HG02970 (cell line): ENCODE results near the gene ACVR1.

Experiments
- ATAC-seq: cut with Tn5 transposase; IDR thresholded peaks from one replicate; pipeline ENCODE4 v1.9.1; 2021; ENCODE audit warnings: mild to moderate bottlenecking, moderate library complexity, moderate number of reproducible peaks; ENCODE audit not compliant: unreplicated experiment, low FRiP score

Gene ACVR1

DNA sequence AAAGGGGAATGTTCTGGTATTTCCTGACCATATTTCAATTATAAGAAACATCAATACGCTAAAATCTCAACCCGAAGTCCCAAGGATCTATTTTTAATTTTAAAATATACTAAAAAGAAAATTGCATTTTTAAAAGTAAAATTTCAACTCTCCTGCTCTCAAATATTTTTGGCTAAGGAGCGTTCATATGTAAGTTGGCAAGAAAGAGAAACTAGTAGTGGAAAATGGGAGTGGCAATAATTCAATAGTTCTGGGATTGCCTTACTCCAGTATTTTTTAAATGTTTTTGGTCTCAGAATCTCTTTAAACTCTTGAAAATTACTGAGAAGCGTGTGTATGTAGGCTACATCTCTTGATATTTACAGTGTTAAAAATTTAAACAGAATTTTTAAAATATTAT is 72.7 kb downstream of the ACVR1 start:
- no peak for ATAC-seq

DNA sequence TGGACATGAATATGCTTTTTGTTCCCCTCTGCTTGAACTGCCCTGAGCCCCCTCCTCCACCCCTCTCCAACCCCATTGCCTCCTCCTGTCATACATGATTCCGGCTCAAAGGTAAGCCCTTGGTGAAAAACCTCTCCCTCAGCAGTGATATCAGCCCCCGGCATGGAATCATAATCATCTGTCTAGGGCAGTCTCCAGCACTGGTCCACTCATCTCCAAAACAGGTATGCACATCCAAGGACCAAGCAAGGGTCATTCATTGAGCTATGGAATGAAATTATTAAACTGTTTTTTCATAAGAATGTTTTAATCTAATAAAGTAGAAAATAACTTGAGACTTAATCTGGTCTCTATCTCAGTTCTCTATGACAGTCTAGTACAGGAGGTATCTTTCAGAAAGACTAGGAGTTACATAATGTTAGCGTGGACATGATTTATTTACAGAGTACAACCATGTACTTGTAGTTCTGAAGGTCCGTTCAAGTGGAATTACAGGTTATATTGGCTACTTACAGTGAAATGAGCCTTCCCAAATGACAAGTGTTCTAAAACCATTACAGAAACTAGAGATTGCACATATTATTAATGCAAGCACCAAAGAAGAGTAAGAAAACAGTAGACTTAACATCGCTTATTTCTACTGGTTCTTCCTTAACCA is 75.2 kb downstream of the ACVR1 start:
- no peak for ATAC-seq

GRCh38 chr2:157793053-157793612 is 83.0 kb downstream of the ACVR1 start:
- ATAC-seq: no peak

DNA sequence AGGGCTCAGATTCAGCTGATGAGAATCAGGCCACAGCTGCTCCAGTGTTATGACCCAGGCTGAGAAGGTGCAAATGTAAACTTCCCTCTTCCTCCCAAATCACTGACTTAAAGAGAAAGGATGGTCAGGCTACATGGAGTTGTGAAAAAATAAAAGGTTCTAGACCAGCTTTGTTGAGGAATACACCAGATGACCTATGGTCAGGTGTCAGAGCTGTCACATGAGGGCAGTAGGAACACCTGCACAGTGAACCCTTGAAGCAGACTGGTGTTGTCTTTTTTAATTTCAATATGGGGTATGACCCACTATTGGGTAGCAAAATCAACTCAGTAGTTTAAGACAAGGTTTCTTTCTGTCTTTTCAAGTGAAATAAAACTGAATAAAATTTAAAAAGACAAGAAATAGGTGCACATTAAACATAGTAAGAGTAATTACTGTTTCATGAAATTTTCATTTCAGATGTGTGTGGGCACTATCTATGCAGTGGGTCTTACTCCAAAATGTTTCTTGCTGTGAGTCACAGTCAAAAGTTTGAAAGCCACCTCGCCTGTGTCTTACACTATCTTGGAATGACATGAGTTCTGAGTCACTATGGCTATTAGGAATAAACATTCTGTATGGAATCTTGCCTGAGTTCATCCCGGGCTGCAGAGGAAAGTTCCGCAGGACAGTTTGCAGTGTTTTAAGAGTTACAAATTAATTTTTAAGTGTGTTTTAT is 83.6 kb downstream of the ACVR1 start:
- no peak for ATAC-seq

DNA sequence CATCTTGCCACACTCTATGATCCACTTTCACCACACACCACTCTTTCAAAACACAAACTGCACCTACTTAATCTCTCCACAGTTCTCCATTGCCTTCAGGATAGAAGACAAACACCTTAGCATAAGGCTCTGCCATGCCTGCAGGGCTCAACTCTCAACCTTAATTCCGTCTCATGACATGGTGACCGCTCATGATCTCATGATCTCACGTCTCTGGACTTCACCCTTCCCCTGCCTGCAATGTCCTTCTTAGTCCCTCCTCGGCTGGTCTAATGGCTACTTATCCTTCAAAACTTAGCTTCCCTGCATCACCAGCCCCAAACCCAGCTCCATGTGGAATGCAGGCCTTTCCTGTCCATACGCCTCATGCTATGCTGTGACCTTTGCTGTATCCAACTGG is 85.3 kb downstream of the ACVR1 start:
- no peak for ATAC-seq

DNA sequence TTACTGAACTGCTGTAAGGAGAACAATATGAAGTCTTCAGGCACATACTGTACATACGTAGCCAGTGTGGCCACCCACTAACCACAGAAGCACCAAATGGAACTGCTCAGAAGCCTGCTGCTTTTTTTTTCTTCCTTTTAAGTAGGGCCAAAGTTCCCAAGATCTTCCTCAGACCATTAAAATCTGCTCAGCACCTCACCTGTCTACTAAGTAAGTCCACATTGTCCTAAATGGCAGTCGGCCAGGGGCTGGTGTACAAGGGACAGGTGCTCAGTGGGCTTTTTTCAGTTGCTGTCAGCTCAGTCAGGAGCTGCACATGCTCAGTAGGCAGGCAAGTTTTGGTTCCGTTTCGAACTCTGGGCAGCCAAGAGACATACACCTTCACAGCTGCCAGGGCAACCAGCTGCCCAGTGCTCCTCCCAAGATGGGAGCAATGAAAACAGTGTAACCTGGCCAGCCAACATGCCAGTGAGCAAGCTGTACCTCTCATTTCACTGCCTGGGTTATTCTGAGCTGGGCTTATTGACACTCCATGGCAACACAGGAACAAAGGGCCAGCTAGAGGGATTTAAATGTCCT is 86.1 kb downstream of the ACVR1 start:
- ATAC-seq: no peak

- no peak for ATAC-seq
Measured at GRCh38 chr2:157789256-157789655, 86.9 kb downstream of the ACVR1 start.

GRCh38 chr2:157788201-157788600 is 87.9 kb downstream of the ACVR1 start:
- no peak for ATAC-seq

DNA sequence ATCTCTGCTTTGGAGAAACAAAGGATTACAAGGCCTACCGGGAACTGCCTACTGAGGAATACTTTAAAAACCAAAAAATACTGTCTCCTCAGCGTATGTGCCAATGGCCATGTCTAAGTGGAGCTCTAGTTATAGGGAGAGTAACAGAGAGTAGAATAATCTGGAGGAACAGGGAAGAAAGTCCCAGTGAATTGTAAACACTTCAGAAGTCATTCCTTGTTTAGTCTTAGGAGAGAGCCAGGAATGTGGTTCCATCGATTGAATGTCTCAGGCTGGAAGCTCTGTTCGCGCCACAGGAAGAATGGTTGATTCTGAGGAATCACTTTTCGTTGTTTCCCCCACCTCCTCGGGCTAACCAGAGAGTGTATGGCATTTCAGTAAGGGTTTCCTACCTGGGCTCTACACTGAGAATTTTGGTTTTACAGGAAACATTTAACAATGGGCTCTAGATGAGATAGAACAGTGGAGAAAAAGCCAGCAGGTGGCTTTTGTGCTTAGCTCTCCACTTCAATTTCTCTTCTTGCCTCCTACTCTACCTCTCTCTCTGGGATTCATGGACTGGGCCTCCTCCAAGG is 88.7 kb downstream of the ACVR1 start:
- no peak for ATAC-seq

DNA sequence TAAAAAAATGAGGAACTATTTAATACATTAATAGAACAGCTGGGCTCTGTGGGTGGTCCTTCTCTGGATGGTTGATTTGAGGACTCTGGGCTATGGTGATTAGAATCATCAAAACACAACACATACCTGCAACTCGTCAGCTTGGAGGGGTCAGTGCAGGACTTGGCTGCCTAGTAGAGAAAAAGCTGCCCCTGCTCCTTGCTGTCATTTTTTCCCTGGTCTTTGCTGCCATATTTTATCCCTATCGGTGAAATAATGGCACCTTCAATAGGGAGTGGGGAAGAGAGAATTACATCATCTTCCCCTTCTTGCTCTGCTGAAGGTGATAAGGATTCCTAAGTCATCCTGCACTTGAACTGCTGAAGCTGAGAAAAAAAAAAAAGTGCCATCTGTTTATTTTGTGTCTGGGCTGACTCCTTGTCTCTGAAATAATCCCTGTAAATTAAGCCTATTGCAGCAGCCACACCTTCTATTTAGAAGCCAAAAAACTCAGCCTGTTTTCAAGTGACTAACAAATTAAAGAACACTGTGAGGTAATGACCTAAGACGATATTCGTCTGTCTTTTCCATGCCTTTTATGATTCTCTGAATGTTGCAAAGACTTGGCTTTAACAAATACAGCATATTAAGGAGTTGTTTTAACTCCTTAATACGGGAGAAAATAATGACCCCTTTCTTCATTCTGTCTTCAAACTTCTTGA is 89.3 kb downstream of the ACVR1 start:
- ATAC-seq: no peak

- no peak for ATAC-seq
Measured at GRCh38 chr2:157785866-157786662, 90.1 kb downstream of the ACVR1 start.

DNA sequence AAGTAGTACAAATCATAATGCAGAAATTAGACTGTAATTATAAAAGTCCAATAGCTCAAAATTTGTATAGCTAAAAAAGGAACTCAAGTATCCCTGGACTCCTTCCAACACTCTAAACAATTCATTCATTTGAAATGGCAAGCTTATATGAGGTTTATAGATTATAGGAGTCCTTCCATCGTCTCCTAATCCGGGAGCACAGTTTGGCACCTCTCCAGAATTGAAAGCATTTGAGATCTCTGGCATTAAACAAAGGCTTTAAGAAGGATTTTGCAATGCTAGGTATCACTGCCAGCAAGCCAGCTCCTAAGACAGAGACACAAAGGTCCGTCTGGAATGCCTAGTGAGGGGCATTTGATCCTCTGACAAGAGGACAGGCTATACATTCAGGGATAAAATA is 90.9 kb downstream of the ACVR1 start:
- ATAC-seq: no peak

- ATAC-seq: no peak
Measured at GRCh38 chr2:157784823-157785175, 91.3 kb downstream of the ACVR1 start.

GRCh38 chr2:157784169-157784822 is 91.8 kb downstream of the ACVR1 start:
- ATAC-seq: no peak

GRCh38 chr2:157783245-157783644 is 92.9 kb downstream of the ACVR1 start:
- ATAC-seq: no peak

- ATAC-seq: no peak
Measured at GRCh38 chr2:157782057-157782845, 93.9 kb downstream of the ACVR1 start.

GRCh38 chr2:157780211-157780610 is 95.9 kb downstream of the ACVR1 start:
- ATAC-seq: no peak

- no peak for ATAC-seq
Measured at GRCh38 chr2:157779794-157780193, 96.3 kb downstream of the ACVR1 start.

DNA sequence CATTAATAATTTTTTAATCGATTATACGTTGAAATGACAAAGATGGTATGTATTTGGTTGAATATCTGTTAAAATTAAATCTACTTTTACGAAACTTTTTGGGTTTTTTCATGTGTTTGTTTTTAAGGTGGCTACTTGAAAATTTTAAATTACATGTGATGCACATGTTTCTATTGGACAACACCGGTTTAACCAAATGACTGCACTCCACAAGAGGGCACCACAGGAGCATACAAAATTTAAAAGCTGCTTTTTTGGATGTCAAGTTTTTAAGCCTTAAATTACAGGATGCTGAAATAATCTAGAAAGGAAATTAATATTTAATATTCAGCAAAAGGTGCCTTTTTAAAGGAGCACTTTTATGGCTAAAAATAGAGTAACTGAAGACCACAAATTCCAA is 98.7 kb downstream of the ACVR1 start:
- no peak for ATAC-seq
